ENCODE measurements around the gene SHPK. TPM values are rescaled to one million over a fixed set of nuclear protein-coding genes. Genes with fewer than 3 reads are reported as not detected.

Gene SHPK
- total and polyA plus RNA-seq, 4 donors, result 9.3 to 66.6 (median 17.0) TPM

GRCh38 chr17:3621146-3621720, 14.8 kb downstream of the SHPK start:
- TF ChIP-seq ZBTB33 (IDR thresholded peaks at IDR 0.05) (no peak), SP1 (IDR thresholded peaks at IDR 0.05) (no peak), HNF4G (IDR thresholded peaks at IDR 0.05) (no peak), GABPA (IDR thresholded peaks at IDR 0.05 in 1 of 2, conservative IDR thresholded peaks at IDR 0.05 in 1 of 2) (no peak), FOXA2 (IDR thresholded peaks at IDR 0.05) (no peak), YY1 (IDR thresholded peaks at IDR 0.05) (no peak)
- TF ChIP-seq, protein P1, sequence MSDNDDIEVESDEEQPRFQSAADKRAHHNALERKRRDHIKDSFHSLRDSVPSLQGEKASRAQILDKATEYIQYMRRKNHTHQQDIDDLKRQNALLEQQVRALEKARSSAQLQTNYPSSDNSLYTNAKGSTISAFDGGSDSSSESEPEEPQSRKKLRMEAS (IDR thresholded peaks at IDR 0.05), result no peak
- no peak overlapping the region for H3K4me3 ChIP-seq (ENCODE audit: low read depth in 1 of 3, low read length in 3 of 3)
- H3K4me1 ChIP-seq (ENCODE audit: control insufficient read depth in 4 of 4, insufficient read depth in 4 of 4, low read length in 3 of 4), result peaks cover 0 to 2% (median 2%) of the 10 kb centered on the region in 4 donors
- WGBS, result 96% methylated on average over 8 of the region's 8 CpGs
- H3K27ac ChIP-seq (ENCODE audit: low read depth in 1 of 2, low read length in 2 of 2), result no peak overlapping the region
- peaks cover 20 to 64% (median 52%) of the 10 kb centered on the region in 4 donors for H3K36me3 ChIP-seq (ENCODE audit: control insufficient read depth in 4 of 4, insufficient read depth in 3 of 4, low read depth in 1 of 4, low read length in 3 of 4)
- no peaks in the 10 kb centered on the region for H3K27me3 ChIP-seq (ENCODE audit: control insufficient read depth in 4 of 4, insufficient read depth in 4 of 4, low read length in 3 of 4)
- no peaks in the 10 kb centered on the region for H3K9me3 ChIP-seq (ENCODE audit: control insufficient read depth in 4 of 4, low read length in 3 of 4)
- no peak overlapping the region for H3K9ac ChIP-seq (ENCODE audit: low read depth in 1 of 2, low read length in 2 of 2)
- DNase-seq (ENCODE audit: low spot score), result no peak

DNA sequence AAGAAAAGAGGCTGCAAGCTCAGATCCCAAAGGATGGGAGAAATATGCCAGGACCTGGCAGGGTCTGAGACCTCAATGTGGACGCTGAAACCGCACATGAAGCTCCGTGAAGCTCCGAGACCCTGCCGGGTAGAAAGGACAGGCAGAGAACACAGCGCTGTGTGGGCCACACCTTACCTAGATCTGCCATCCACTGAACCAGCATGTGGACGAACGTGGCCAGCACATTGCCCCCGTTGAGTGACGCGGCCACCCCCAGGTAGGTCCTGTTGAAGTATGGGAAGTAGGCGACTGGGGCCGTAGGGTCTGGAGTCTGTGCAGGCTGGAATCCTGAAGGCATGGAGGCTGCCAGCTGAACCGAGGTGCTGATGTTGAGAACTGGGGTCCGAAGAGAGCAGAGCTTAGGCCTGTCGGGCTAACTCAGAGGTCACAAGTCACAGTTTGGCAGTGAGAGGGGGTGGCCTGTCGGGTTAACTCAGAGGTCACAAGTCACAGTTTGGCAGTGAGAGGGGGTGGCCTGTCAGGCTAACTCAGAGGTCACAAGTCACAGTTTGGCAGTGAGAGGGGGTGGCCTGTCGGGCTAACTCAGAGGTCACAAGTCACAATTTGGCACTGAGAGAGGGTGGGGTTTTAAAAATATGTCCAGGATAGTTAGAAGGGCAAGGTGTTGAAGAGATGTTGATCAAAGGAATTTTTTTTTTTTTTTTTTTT, 20.7 kb downstream of the SHPK start:
- 80% methylated on average over 18 of the region's 18 CpGs for WGBS
- TF ChIP-seq HNF4A (conservative IDR thresholded peaks at IDR 0.05) (peak; percentile 24), SP1 (IDR thresholded peaks at IDR 0.05) (no peak), RAD21 (IDR thresholded peaks at IDR 0.05) (no peak), TAF1 (conservative IDR thresholded peaks at IDR 0.05) (no peak), RXRA (IDR thresholded peaks at IDR 0.05) (peak; percentile 62 to 64), FOXA1 (IDR thresholded peaks at IDR 0.05) (no peak), NR2F2 (IDR thresholded peaks at IDR 0.05) (peak; percentile 30), JUND (IDR thresholded peaks at IDR 0.05) (no peak)
- Histone ChIP-seq H3K36me3 (ENCODE audit: control insufficient read depth in 4 of 4, insufficient read depth in 3 of 4, low read depth in 1 of 4, low read length in 3 of 4) (peaks cover 10 to 60% (median 36%) of the 10 kb centered on the region in 4 donors), H3K27me3 (ENCODE audit: control insufficient read depth in 4 of 4, insufficient read depth in 4 of 4, low read length in 3 of 4) (no peaks in the 10 kb centered on the region), H3K4me1 (ENCODE audit: control insufficient read depth in 4 of 4, insufficient read depth in 4 of 4, low read length in 3 of 4) (peaks cover 0 to 13% (median 8%) of the 10 kb centered on the region in 4 donors), H3K9ac (ENCODE audit: low read depth in 1 of 2, low read length in 2 of 2) (no peak overlapping the region), H3K27ac (ENCODE audit: low read depth in 1 of 2, low read length in 2 of 2) (no peak overlapping the region), H3K9me3 (ENCODE audit: control insufficient read depth in 4 of 4, low read length in 3 of 4) (no peaks in the 10 kb centered on the region), H3K4me3 (ENCODE audit: low read depth in 1 of 3, low read length in 3 of 3) (no peak overlapping the region)
- DNase-seq (ENCODE audit: low spot score), result no peak

DNA sequence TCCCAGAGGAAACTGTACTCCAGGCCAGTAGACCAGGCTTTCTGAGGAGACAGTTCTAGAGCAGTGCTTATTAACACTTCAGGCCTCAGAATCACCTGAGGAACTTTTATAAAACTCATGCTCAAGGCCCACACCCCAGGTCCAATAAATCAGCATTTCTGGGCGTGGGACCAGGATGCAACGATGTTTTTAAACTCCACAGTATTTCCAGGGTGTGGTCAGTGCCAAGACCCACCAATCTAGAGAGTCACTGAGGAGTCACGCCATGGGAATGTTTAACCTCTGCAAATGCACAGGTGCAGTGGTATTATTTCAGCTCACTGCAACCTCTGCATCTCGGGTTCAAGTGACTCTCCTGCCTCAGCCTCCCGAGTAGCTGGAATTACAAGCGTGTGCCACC, 22.9 kb downstream of the SHPK start:
- Histone ChIP-seq H3K27me3 (ENCODE audit: control insufficient read depth in 4 of 4, insufficient read depth in 4 of 4, low read length in 3 of 4) (no peaks in the 10 kb centered on the region), H3K9me3 (ENCODE audit: control insufficient read depth in 4 of 4, low read length in 3 of 4) (no peaks in the 10 kb centered on the region), H3K9ac (ENCODE audit: low read depth in 1 of 2, low read length in 2 of 2) (no peak overlapping the region), H3K4me3 (ENCODE audit: low read depth in 1 of 3, low read length in 3 of 3) (no peak overlapping the region), H3K27ac (ENCODE audit: low read depth in 1 of 2, low read length in 2 of 2) (no peak overlapping the region), H3K36me3 (ENCODE audit: control insufficient read depth in 4 of 4, insufficient read depth in 3 of 4, low read depth in 1 of 4, low read length in 3 of 4) (peaks cover 13 to 68% (median 46%) of the 10 kb centered on the region in 4 donors), H3K4me1 (ENCODE audit: control insufficient read depth in 4 of 4, insufficient read depth in 4 of 4, low read length in 3 of 4) (peaks cover 0 to 13% (median 8%) of the 10 kb centered on the region in 4 donors)
- TF ChIP-seq GABPA (IDR thresholded peaks at IDR 0.05 in 1 of 2, conservative IDR thresholded peaks at IDR 0.05 in 1 of 2) (no peak), TAF1 (conservative IDR thresholded peaks at IDR 0.05) (no peak), ATF3 (IDR thresholded peaks at IDR 0.05) (no peak), FOXA2 (IDR thresholded peaks at IDR 0.05) (no peak), ZBTB33 (IDR thresholded peaks at IDR 0.05) (no peak)
- TF ChIP-seq, protein P1 (IDR thresholded peaks at IDR 0.05), result no peak
- TF ChIP-seq, protein P2, sequence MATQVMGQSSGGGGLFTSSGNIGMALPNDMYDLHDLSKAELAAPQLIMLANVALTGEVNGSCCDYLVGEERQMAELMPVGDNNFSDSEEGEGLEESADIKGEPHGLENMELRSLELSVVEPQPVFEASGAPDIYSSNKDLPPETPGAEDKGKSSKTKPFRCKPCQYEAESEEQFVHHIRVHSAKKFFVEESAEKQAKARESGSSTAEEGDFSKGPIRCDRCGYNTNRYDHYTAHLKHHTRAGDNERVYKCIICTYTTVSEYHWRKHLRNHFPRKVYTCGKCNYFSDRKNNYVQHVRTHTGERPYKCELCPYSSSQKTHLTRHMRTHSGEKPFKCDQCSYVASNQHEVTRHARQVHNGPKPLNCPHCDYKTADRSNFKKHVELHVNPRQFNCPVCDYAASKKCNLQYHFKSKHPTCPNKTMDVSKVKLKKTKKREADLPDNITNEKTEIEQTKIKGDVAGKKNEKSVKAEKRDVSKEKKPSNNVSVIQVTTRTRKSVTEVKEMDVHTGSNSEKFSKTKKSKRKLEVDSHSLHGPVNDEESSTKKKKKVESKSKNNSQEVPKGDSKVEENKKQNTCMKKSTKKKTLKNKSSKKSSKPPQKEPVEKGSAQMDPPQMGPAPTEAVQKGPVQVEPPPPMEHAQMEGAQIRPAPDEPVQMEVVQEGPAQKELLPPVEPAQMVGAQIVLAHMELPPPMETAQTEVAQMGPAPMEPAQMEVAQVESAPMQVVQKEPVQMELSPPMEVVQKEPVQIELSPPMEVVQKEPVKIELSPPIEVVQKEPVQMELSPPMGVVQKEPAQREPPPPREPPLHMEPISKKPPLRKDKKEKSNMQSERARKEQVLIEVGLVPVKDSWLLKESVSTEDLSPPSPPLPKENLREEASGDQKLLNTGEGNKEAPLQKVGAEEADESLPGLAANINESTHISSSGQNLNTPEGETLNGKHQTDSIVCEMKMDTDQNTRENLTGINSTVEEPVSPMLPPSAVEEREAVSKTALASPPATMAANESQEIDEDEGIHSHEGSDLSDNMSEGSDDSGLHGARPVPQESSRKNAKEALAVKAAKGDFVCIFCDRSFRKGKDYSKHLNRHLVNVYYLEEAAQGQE (IDR thresholded peaks at IDR 0.05), result no peak
- WGBS, result 89% methylated on average over 6 of the region's 6 CpGs
- DNase-seq (ENCODE audit: low spot score), result no peak
